ENCODE measurements around the gene SRCAP.

DNA sequence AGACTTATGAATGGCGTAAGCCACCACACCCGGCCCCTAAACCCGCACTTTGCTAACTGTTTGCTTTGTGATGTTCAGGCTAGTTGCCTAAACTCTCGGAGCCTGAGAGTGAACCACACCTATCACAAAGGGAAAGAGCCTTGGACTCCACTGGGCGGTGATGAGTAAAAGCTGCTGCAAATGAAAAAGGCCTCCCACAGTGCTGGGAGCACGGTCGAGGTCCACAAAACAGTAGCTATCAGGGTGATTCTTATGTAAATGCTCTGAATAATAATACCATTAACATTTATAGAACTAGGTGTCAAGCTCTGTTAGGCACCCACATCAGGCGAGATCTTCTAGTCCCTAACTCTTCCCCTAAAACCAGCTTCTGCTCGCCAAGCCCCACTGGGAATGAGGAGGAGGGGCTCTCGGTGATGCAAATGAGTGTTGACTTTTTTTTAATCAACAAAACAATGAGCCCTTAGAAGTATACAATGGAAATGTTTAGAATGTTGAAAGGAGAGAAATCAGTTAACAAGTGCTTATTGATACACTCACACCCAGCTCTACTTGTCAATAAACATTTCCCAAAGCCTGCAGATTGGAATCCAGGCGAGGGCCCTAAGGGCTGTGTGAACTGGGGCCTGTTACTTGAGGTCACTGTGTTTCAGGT is 20.9 kb upstream of the SRCAP start:
- TF ChIP-seq, protein P1, sequence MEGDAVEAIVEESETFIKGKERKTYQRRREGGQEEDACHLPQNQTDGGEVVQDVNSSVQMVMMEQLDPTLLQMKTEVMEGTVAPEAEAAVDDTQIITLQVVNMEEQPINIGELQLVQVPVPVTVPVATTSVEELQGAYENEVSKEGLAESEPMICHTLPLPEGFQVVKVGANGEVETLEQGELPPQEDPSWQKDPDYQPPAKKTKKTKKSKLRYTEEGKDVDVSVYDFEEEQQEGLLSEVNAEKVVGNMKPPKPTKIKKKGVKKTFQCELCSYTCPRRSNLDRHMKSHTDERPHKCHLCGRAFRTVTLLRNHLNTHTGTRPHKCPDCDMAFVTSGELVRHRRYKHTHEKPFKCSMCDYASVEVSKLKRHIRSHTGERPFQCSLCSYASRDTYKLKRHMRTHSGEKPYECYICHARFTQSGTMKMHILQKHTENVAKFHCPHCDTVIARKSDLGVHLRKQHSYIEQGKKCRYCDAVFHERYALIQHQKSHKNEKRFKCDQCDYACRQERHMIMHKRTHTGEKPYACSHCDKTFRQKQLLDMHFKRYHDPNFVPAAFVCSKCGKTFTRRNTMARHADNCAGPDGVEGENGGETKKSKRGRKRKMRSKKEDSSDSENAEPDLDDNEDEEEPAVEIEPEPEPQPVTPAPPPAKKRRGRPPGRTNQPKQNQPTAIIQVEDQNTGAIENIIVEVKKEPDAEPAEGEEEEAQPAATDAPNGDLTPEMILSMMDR (IDR thresholded peaks at IDR 0.05), result no peak
- TF ChIP-seq EZH2 (IDR thresholded peaks at IDR 0.05), result no peak

All from neural progenitor cell (in vitro differentiated cells).